PFSK-1 (cell line): ENCODE data around the gene USP49.

Experiments used
- FOXP2 ChIP-seq: optimal IDR thresholded peaks from 2 replicates; pipeline ENCODE3; 2011; ENCODE audit warnings: borderline replicate concordance, control low read depth, inconsistent platforms; ENCODE audit not compliant: insufficient read depth; ENCODE audit errors: extremely low read length, extremely low read depth
- POLR2AphosphoS5 ChIP-seq: IDR thresholded peaks from 2 replicates; pipeline ENCODE4 v1.6.1; 2012; ENCODE audit warnings: low read depth, mild to moderate bottlenecking, control low read depth, low read length, moderate library complexity
- SIN3A ChIP-seq: IDR thresholded peaks from 2 replicates; pipeline ENCODE4 v1.6.1; 2012; ENCODE audit warnings: mild to moderate bottlenecking, low read length, moderate library complexity, borderline replicate concordance; ENCODE audit not compliant: insufficient read depth
- TAF1 ChIP-seq: IDR thresholded peaks from 2 replicates; pipeline ENCODE4 v1.6.1; 2012; ENCODE audit warnings: low read length, control low read depth, borderline replicate concordance; ENCODE audit not compliant: insufficient read depth
- TF ChIP-seq, protein P1 (sequence below), 2 experiments: IDR thresholded peaks; 2 replicates each; pipeline versions ENCODE4 v1.6.1 to v1.8.0; 2011 to 2012; ENCODE audit warnings: low read depth in 2 of 2, low read length in 2 of 2, control low read depth in 1 of 2, inconsistent platforms in 1 of 2, mild to moderate bottlenecking in 1 of 2, moderate library complexity in 1 of 2; ENCODE audit not compliant: insufficient read depth in 1 of 2

USP49 gene

DNA sequence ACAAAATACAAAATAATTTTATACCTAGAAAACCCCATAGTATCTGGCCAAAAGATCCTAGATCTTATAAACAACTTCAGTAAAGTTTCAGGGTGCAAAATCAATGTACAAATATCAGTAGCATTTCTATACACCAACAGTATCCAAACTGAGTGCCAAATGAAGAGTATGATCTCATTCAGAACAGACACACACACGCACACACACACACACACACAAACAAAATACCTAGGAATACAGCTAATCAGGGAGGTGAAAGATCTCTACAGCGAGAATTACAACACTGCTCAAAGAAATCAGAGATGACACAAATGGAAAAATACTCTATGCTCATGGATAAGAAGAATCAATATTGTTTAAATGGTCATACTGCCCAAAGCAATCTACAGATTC, 58.5 kb downstream of the USP49 start:
- TF ChIP-seq POLR2AphosphoS5 (no peak), TAF1 (no peak), SIN3A (no peak), FOXP2 (no peak)
- TF ChIP-seq, protein P1, sequence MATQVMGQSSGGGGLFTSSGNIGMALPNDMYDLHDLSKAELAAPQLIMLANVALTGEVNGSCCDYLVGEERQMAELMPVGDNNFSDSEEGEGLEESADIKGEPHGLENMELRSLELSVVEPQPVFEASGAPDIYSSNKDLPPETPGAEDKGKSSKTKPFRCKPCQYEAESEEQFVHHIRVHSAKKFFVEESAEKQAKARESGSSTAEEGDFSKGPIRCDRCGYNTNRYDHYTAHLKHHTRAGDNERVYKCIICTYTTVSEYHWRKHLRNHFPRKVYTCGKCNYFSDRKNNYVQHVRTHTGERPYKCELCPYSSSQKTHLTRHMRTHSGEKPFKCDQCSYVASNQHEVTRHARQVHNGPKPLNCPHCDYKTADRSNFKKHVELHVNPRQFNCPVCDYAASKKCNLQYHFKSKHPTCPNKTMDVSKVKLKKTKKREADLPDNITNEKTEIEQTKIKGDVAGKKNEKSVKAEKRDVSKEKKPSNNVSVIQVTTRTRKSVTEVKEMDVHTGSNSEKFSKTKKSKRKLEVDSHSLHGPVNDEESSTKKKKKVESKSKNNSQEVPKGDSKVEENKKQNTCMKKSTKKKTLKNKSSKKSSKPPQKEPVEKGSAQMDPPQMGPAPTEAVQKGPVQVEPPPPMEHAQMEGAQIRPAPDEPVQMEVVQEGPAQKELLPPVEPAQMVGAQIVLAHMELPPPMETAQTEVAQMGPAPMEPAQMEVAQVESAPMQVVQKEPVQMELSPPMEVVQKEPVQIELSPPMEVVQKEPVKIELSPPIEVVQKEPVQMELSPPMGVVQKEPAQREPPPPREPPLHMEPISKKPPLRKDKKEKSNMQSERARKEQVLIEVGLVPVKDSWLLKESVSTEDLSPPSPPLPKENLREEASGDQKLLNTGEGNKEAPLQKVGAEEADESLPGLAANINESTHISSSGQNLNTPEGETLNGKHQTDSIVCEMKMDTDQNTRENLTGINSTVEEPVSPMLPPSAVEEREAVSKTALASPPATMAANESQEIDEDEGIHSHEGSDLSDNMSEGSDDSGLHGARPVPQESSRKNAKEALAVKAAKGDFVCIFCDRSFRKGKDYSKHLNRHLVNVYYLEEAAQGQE (IDR thresholded peaks at IDR 0.05; ENCODE audit: insufficient read depth in 1 of 2, low read depth in 2 of 2, low read length in 2 of 2): no peak

GRCh38 chr6:41836022-41836659, 59.0 kb downstream of the USP49 start:
- TF ChIP-seq TAF1 (no peak), SIN3A (no peak), POLR2AphosphoS5 (no peak), FOXP2 (no peak)
- TF ChIP-seq, protein P1 (IDR thresholded peaks at IDR 0.05; ENCODE audit: insufficient read depth in 1 of 2, low read depth in 2 of 2, low read length in 2 of 2): no peak

GRCh38 chr6:41832263-41832662, 62.9 kb downstream of the USP49 start:
- TF ChIP-seq SIN3A (no peak), TAF1 (no peak), FOXP2 (no peak), POLR2AphosphoS5 (no peak)

GRCh38 chr6:41826343-41827022, 68.7 kb downstream of the USP49 start:
- TF ChIP-seq SIN3A (no peak), FOXP2 (no peak), POLR2AphosphoS5 (no peak), TAF1 (no peak)
- TF ChIP-seq, protein P1 (IDR thresholded peaks at IDR 0.05; ENCODE audit: insufficient read depth in 1 of 2, low read depth in 2 of 2, low read length in 2 of 2): no peak

GRCh38 chr6:41824571-41825569, 70.3 kb downstream of the USP49 start:
- TF ChIP-seq TAF1: no peak
- TF ChIP-seq SIN3A: no peak
- TF ChIP-seq, protein P1 (IDR thresholded peaks at IDR 0.05; ENCODE audit: insufficient read depth in 1 of 2, low read depth in 2 of 2, low read length in 2 of 2): no peak
- no peak for TF ChIP-seq POLR2AphosphoS5
- TF ChIP-seq FOXP2: no peak
